Activated CD4-positive, alpha-beta T cell treated with anti-CD3 and anti-CD28 coated beads, Interleukin-2, amount 50 U/mL, for 16 hours (primary cell): ENCODE measurements around the gene PAX2.
A peak's percentile ranks its signal among the peaks of the same experiment; 100 is the strongest.

Experiments used
- DNase-seq: peaks from one replicate; pipeline ENCODE4 v3.0.0-alpha.2; 2020

Gene PAX2

DNA sequence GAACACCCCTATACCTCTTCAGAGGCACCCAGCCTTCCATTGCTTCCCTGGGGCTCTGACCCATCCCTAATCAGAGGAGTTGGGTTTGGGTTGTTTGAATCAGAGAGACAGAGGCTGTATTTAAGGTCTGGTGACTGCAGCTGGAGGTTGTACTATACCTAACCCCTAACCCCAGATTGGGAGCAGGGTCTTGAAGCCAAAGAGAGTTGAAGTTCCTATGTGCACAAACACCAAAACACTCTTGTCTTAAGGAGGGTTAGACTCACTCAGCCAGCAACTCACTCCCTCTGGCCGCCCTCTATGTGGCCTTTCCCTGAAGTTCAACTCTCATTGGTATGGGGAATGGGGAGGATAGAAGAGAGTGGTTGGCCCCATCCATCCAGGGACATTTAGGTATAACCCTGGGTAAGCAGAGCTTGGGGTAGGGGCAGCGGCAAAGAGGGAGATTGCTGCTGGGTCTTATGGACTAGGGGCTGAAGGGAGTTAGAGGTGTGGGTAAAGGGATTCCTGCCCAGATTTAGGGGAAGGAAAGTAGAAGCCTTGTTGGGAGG is 80.0 kb downstream of the PAX2 start:
- DNase-seq = no peak

DNA sequence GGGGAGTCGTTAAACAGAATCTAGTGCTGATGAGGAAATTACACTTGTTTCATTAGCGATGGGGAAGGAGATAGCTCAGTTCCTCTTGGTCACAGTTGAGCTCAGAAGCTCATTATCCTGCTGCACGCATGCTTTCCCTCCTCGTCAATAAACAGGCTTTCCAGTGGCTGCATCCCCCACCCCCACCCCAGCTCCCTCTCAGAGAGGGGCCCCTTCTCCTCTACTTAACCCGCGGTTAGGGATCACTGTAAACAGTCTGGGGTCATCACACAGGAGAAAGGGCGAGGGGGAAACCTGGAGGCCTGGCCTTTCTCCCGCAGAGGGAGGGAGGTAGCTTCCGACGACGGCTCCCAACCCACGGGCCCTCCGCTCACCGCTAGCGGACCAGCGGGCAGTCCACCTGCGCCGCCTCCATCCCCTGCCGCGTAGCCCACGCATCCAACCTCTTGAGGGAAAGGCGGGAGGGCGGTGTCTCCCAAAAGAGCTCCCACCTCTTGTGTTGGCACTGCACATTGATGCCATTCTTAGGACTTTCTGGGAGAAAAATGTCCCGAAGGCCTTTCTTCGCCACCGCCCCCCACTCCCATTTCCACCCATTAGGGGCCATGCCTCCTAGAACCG is 80.8 kb downstream of the PAX2 start:
- no peak for DNase-seq

DNA sequence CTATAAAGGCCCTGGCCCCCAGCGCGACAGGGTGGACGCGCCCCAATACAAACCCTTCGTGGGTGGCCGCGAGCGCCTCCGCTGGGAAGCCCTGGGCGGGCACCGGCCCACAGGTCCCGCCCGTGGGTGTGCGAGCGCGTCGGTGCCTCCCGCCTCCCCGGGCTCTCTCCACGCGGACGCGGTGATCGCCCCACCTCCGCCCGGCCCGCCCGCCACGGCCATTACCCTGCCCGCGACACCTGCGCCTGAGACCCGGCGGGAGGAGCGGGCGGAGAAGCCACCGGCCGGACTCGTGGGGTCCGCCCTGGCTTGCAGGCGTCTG is 81.2 kb downstream of the PAX2 start:
- no peak for DNase-seq

DNA sequence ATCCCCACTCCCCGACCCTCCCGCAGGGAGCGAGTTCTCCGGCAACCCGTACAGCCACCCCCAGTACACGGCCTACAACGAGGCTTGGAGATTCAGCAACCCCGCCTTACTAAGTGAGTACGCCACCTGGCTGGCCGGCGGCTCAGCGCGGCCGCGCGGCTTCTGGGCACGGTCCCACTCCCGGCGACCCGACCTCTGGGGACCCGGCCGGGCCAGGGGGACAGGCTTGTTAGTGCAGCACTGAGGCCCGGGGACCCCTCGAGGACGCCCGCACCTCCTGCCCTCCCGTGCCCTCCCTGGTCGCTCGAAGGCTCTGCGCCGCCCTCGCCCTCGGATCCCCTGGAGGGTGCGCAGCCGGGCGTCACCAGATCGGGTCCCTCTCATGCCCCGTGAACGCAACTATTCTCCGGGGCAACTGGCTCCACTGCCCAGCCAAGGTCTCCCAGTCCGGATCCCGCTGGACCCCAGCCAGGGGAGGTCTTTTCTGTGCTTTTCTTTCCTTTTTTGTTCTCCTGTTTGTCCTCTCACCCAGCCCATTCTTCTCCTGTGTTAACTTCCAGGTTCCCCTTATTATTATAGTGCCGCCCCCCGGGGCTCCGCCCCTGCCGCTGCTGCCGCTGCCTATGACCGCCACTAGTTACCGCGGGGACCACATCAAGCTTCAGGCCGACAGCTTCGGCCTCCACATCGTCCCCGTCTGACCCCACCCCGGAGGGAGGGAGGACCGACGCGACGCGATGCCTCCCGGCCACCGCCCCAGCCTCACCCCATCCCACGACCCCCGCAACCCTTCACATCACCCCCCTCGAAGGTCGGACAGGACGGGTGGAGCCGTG is 81.8 kb downstream of the PAX2 start:
- DNase-seq = peak; percentile 13

DNA sequence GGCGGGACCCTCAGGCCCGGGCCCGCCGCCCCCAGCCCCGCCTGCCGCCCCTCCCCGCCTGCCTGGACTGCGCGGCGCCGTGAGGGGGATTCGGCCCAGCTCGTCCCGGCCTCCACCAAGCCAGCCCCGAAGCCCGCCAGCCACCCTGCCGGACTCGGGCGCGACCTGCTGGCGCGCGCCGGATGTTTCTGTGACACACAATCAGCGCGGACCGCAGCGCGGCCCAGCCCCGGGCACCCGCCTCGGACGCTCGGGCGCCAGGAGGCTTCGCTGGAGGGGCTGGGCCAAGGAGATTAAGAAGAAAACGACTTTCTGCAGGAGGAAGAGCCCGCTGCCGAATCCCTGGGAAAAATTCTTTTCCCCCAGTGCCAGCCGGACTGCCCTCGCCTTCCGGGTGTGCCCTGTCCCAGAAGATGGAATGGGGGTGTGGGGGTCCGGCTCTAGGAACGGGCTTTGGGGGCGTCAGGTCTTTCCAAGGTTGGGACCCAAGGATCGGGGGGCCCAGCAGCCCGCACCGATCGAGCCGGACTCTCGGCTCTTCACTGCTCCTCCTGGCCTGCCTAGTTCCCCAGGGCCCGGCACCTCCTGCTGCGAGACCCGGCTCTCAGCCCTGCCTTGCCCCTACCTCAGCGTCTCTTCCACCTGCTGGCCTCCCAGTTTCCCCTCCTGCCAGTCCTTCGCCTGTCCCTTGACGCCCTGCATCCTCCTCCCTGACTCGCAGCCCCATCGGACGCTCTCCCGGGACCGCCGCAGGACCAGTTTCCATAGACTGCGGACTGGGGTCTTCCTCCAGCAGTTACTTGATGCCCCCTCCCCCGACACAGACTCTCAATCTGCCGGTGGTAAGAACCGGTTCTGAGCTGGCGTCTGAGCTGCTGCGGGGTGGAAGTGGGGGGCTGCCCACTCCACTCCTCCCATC is 82.7 kb downstream of the PAX2 start:
- DNase-seq = peak; percentile 27

DNA sequence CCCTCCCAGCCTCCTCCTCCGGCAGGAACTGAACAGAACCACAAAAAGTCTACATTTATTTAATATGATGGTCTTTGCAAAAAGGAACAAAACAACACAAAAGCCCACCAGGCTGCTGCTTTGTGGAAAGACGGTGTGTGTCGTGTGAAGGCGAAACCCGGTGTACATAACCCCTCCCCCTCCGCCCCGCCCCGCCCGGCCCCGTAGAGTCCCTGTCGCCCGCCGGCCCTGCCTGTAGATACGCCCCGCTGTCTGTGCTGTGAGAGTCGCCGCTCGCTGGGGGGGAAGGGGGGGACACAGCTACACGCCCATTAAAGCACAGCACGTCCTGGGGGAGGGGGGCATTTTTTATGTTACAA is 83.3 kb downstream of the PAX2 start:
- DNase-seq = no peak

DNA sequence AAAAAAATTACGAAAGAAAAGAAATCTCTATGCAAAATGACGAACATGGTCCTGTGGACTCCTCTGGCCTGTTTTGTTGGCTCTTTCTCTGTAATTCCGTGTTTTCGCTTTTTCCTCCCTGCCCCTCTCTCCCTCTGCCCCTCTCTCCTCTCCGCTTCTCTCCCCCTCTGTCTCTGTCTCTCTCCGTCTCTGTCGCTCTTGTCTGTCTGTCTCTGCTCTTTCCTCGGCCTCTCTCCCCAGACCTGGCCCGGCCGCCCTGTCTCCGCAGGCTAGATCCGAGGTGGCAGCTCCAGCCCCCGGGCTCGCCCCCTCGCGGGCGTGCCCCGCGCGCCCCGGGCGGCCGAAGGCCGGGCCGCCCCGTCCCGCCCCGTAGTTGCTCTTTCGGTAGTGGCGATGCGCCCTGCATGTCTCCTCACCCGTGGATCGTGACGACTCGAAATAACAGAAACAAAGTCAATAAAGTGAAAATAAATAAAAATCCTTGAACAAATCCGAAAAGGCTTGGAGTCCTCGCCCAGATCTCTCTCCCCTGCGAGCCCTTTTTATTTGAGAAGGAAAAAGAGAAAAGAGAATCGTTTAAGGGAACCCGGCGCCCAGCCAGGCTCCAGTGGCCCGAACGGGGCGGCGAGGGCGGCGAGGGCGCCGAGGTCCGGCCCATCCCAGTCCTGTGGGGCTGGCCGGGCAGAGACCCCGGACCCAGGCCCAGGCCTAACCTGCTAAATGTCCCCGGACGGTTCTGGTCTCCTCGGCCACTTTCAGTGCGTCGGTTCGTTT is 83.9 kb downstream of the PAX2 start:
- DNase-seq = no peak

DNA sequence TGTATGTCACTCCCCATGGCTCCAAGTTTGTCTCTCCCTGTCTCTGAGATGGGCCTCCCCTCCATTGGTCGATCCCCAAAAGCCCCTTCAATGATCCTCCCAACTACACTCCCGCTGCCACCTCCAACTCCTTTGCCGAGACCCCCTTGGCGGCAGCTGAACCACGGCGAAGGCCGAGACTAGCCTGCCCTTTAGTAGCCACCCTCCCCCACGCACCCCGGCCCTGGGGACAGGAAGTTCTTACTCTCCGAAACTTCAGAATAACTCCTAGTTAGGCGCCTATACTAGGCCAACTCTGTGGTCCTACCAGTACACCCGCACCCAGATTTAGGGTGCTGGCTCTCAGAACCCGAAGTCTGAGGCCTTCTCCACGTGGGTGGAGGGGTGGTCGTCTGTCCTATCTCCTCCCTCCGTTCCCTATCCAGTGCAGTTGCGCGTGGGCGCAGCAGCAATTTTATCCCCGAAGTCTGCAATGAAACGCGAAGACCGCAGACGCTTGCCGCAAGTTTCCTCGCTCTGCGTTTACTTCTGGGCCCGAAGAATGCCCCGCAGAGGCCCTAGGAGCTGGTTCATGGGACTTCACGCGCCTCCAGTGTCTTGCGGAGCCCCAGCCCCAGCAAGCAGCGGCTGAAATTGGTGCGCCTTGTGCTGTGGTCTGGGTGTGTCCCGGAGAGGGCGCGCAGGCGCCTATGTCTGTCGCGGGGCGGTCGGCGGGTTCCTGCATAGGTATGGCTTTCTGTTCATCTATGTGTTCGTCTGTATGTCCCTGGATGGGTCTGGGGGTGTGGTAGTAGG is 84.7 kb downstream of the PAX2 start:
- DNase-seq = no peak

DNA sequence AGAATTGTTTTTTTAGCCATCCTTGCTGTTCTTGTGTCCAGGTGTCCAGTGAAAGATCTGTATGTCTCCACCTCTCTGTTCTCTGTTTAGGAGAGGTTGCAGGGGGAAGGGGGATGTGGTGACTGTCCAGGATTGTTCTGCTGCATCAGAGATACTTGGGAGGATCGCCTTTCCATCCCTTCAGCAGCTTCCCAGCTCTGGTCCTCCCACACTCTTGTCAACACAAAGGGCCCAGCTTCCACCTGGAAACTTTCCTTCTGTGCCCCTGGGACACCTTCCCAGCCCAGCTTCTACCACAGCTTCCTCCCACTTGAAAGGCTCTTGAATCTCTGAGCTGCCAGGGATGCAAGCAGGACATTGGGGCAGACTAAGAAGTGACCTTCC is 85.3 kb downstream of the PAX2 start:
- DNase-seq = no peak

DNA sequence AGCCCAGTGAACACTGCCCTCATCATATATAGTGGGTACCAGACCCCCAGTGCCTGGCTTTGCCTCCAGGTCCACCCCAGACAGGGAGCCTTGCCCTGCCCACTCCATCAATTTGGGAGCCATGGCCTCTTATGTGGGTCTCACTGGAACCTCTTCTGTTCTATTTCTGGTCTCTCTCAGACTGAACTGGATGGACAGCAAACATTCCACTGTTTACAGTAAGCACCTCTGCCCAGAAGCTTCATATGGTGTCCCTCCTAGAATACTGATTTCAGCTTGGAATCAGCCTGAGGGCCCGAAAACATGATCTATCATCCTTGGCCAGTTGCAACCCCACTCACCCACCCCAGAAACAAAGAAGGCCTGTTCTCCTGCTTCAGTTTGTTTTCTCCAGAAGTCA is 86.4 kb downstream of the PAX2 start:
- no peak for DNase-seq

DNA sequence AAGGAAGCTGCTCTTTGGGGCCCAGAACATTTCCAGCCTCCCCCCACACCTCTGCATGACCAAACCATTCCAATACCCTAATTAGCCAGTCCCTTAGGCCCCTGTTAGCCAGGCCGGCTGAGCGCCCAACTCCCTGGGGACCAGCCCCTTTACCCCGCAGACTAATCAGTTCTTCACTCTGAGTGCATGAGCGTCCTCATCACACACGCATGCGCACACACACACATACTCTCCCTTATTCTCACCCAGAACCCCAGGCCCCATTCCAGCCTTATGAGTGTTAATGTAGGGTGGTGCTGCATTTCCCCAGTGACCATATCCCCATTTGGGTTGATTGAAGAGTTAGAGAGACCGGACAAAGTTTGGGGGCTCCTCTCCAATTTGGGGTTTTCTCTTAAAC is 90.4 kb downstream of the PAX2 start:
- no peak for DNase-seq

DNA sequence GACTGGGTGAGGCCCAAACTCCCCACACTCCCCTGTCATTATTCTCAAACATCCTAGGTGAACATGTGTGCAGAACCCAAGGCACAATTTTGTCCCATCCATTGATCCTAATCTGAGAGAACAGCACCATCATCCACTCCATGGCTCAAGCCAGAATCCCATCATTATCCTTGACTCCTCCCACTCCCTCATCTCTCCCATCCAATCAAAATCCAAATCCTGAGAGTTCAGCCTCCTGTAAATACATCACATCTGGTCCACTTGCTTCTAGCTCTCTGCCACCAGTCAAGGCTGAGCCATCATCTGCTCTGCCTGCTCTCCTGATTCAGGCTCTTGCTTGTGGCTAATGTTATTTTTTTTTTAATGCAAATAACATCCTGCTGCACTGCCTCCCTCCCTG is 91.5 kb downstream of the PAX2 start:
- DNase-seq = no peak

DNA sequence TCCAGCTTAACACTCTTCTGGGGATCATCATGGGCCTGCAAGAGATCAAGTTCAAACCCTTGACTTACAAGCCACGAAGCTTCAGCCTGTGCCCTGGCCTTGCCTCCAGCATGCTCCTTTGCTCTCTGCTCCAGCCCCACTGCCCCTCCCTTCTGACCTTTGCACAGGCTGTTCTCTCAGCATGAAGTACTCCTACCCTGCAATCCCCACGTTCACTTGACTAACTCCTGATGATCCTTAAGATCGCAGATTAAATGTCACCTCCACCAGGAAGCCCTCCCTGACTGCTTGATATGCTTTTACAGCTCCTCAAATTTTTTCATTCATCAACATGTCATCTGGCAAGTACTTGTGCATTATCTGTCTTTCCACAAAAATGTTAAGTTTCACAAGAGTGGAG is 91.9 kb downstream of the PAX2 start:
- DNase-seq = no peak

DNA sequence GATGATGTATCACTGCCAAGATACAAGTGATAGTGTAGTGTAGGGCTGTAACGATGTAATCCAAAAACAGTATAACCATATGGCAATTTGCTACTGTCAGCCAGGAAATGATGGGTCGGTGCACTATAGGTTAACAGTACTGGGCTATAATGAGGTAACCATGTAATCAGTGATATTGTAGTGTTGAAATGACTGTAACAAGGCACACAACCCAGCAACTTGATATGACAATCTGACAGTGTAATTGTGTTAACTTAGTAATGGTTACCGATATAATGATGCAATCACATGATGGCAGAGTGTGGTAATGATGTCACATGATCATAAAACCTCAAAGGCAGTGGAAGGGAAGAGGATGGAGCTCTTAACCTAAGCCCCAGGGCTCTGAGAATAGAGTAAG is 93.6 kb downstream of the PAX2 start:
- peak; percentile 29 for DNase-seq

DNA sequence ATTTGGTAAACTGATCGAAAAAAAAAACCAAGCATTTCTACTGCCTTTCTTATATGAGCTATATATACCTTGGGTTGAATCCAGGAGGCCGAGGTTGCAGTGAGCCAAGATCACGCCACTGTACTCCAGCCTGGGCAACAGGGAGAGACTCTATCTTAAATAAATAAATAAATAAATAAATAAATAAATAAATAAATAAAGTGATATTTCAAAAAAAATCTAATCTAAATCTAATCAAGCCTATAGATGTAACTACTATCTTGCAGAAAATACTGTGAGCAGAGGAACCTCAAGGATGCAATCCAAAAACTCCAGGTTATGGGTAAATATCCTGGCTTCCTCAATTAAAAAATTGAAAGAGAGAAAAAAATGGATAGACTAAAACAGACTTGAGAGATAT is 96.1 kb downstream of the PAX2 start:
- no peak for DNase-seq

DNA sequence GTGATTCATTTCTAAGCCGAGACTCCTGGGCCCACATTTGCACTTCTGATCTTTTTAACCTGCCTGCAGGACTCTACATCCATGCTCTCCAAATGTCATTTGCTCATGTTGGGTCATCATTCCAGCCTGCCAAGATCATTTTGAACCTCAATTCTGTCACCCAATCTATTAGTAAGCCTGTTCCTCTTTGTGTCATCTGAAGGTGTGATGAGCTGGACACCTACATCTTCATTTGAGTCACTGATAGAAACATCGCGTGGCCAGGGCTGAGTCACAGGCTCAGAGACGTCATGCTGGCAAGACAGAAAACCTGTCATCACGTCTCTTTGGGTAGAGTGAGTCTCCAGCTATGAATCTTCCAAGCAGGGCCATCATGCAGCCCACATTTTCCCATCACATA is 102.1 kb downstream of the PAX2 start:
- DNase-seq = peak; percentile 86

DNA sequence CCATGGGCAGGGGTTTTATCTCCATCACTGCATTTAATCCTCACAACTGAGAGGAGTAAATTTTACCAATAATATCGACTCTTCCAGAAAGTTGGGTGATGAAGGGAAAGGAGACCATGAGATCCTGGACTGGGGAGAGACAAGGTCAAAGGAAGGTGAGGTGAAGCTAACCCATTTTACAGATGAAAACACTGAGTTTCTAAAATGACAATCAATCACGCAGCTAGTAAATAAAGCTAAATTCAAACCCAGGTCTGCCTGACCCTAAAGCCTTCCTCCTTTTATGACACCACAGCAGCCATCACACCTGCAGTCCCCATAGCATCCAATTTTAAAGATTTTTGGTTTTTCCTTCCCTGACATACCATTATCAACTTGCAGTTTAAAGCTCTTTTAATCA is 103.4 kb downstream of the PAX2 start:
- DNase-seq = no peak

DNA sequence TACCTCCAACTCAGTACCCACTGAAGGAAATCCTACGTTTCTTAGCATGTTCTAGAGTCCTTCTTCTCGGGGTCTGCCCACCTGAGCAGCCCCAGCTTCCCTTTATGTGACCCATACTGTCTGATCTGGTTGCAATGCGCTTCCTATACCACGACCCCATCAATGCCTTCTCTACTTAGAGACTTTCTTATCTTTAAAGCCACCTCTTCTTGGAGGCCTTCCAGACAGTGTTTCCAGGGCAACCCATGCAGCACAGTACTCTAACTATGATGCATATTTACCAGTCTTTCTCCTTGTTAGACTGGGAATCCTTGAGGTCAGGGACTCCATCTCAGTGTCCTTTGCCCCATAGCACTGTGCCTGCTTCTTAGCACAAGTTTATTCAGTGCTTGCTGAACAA is 112.9 kb downstream of the PAX2 start:
- no peak for DNase-seq

DNA sequence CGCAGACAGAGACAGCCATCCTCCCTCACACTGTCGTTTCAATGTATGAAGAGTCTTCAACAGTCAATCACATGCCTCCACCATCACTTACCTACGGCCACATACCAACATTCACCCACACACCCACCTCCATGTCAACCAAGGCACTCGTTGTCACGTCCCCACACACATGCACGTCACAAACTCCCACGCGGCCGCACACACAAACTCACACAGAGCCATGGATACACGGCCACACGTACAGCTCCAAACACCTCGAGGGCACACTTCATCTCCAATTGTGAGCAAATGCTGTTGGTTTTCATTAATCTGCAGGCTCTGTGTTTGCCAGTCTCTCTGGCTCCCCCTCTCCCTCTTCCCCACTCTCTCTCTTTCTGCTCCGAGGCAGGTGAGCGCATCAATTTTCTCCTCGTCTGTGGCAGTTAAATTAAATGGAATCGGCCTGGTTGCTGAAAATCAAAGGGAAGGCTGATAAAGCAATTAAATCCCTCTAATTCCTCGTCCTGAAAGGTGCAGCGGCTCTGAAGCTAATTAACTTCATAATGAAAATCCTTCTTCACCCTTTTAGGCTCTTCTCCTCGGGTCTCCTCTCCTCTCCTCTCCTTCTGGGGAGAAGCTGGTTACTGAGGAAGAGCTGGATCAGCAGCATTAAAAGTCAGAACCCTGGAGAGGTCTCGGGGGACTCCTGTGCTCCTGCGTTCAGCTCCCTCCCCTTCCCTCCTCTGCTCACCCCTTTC is 113.5 kb downstream of the PAX2 start:
- no peak for DNase-seq

DNA sequence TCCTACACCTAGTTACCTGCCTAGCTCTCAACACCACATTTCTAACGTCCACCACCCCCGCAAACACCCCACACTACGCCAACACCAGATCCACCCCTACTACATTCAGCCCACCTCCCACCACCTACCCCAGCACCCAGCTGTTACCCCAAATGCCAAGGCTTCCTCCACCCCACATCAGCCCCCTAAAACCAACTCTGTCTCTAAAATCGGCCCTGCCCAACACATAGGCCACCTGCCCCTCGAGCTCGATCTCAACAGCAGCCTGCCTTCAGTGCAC is 114.0 kb downstream of the PAX2 start:
- DNase-seq = no peak

DNA sequence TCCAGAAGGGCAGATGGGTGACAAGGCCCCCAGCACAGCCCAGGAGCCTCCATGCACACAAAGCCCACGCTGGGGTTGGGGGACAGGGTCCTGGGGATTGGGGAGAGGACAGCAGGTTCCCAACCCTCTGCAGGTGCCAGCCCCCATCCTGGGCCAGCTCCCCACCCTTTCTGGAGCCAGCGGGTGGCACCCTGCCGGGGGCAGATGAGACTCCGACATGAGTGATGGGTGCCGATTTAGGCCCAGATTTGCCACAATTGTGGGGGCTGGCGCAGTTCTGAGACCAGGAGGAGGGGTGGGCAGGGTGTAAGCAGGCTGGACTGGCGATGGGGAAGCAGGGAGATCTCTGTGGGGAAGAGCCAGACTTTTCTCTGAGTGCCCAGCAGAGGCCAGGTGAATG is 118.1 kb downstream of the PAX2 start:
- DNase-seq = no peak
